IPS-18c (cell line): ENCODE data around the gene PSMA6.
"Not testable (repeated sequence)": the region's sequence is repeated elsewhere in the genome, so short reads cannot be mapped to it uniquely, and the experiment has no call there.

ENCODE experiments used
- H3K4me3 ChIP-seq: 2 replicates; pipeline ENCODE4 v1.7.0; 2013; ENCODE audit warnings: low read depth, mild to moderate bottlenecking, low read length, moderate library complexity; ENCODE audit not compliant: insufficient read depth
- H3K9me3 ChIP-seq: one replicate; pipeline ENCODE4 v1.6.1; 2013; ENCODE audit warnings: mild to moderate bottlenecking, low read length, moderate library complexity; ENCODE audit not compliant: control insufficient read depth, insufficient read depth

PSMA6 gene

DNA sequence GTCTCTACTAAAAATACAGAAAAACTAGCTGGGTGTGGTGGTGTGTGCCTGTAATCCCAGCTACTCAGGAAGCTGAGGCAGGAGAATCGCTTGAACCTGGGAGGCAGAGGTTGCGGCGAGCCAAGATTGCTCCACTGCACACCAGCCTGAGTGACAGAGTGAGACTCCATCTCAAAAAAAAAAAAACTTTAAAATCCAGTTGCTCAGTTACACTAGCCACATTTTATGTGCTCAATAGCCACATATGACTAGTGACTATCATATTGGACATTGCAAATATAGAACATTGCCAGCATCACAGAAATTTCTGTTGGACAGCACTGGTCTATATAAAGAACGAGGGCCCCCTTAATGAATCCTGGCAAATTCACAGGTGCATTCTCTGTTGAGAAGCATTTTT, 9.2 kb downstream of the PSMA6 start:
- H3K9me3 ChIP-seq, H3K4me3 ChIP-seq: not testable (repeated sequence)

DNA sequence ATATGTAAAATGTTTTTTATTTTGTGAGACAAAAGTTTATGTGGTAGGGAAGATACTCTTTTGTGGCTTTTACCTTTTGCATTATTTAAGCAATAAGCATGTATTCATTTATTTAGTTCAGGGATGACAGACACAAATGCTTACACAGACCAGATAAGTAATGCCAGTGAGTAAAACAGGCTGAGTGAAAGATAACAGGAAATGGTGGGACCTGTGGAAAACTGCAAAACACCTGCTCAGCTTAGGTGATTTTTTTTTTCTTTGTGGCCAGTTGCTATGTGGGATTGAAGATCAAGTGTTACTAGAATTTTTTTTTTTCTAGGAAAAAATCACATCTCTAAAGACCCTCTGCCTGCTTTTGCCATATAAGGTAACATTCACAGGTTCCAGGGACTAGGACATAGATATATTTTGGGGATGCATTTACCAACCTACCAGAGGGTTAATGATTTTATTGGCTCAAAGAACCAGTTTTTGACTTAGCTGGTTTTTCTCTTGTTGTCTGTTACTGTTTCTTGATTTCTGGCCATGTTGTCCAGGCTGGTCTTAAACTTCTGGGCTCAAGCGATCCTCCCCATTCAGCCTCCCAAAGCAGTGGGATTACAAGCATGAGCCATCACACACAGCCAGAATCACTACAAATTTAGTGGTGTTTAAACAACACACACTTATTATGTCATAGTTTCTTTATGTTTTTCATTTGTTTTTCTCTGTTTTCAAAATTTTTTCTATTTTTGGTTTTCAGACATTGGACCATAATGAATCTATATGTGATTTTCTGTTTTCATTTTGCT, 9.8 kb downstream of the PSMA6 start:
- no peaks in the 10 kb centered on the region for H3K9me3 ChIP-seq
- H3K4me3 ChIP-seq: no peak overlapping the region

DNA sequence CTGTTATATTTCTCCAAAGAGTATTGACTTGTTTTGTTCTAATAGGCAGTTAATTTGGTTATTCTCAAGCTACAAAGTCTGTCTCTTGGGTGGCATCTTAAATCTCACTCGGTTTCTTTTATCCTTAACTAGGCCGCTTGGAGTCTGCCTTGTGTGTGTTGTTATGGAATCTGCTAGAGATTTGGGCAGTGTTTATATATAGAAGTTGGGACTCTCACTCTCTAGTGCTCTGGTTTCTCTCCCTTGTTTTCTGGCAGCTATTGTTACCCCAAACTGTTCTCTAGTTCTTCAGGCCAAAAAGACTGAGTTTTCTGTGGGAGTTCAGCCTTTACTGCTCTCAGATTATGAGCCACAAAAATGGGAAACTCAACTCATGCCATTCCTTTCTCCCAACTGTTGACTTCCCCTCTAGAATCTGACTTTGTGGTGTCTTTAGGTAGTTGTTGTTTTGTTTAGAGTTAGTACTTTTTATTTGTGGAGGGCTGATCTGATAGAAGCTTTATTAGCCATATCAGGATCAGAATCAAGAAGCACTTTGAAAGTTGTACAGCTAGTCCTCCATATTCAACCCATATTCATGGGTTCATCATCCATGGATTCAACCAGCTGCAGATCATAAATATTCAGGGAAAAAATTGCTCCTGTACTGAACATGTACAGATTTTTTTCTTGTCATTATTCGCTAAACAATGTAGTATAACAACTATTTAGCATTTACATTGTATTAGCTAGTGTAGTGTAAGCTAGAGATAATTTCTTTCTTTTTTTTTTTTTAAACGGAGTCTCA, 11.2 kb downstream of the PSMA6 start:
- Histone ChIP-seq H3K9me3 (no peaks in the 10 kb centered on the region), H3K4me3 (no peak overlapping the region)

DNA sequence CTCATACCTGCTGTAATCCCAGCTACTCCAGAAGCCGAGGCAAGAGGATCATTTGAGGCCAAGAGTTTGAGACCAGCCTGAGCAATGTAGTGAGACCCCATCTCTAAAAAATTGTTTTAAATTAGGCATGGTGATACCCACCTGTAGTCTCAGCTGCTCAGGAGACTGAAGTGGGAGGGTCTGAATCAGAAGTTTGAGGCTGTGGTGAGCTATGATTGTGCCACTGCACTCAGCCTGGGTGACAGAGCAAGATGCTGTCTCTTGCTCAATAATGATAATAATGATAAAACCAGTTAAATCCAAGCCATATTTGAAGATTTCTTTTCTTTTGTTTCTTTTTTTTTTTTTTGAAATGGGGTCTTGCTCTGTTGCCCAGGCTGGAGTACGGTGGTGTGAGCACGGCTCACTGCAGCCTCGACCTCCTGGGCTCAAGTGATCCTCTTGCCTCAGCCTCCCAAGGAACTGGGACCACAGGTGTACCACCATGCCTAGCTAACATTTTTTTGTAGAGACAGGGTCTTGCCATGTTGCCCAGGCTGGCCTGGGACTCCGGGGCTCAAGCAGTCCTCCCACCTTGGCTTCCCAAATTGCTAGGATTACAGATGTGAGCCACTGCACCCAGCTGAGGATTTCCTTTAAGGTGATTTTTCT, 12.8 kb downstream of the PSMA6 start:
- H3K9me3 ChIP-seq: no peaks in the 10 kb centered on the region
- H3K4me3 ChIP-seq: no peak overlapping the region

DNA sequence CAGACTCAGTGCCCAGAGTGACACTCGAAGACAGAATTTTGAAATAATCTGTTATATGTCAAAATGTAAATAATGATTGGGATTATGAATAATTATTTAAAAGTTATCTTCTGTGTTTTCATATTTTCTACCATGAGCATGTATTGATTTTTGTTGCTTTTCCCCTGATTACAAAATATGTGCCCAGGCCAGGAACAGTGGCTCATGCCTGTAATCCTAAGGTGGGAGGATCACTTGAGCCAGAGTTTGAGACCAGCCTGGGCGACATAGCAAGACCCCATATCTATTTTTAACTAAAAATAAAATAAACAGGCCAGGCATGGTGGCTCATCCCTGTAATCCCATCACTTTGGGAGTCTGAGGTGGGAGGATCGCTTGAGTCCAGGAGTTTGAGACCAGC, 13.5 kb downstream of the PSMA6 start:
- Histone ChIP-seq H3K4me3 (no peak overlapping the region), H3K9me3 (no peaks in the 10 kb centered on the region)

DNA sequence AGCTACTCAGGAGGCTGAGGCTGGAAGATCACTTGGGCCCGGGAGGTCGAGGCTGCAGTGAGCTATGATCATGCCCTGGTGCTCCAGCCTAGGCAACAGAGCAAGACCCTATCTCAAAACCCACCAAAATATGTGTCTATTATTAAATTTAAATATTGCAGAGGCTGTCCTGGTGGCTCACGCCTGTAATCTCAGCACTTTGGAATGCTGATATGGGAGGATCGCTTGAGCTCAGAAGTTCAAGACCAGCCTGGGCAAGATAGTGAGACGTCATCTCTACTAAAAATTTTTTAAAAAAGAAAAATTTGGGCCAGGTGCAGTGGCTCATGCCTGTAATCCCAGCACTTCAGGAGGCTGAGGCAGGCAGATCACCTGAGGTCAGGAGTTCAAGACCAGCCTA, 13.9 kb downstream of the PSMA6 start:
- H3K9me3 ChIP-seq: no peaks in the 10 kb centered on the region

DNA sequence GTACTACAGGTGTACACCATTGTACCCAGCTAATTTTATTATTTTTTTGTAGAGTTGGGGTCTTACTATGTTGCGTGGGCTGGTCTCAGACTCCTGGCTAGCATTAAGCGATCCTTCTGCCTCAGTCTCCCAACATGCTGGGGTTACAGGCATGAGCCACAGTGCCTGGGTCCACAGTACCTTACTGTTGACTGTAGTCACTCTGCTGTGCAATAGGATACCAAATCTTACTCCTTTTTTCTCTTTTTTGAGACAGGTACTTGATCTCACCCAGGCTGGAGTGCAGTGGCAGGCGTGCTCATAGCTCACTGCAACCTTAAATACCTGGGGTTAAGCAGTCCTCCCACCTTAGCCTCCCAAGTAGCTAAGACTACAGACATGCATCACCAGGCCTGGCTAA, 25.6 kb downstream of the PSMA6 start:
- no peak overlapping the region for H3K4me3 ChIP-seq
- H3K9me3 ChIP-seq: no peaks in the 10 kb centered on the region

More for the DNA sequence above, 13.9 kb downstream of the PSMA6 start:
- H3K4me3 ChIP-seq: no peak overlapping the region

DNA sequence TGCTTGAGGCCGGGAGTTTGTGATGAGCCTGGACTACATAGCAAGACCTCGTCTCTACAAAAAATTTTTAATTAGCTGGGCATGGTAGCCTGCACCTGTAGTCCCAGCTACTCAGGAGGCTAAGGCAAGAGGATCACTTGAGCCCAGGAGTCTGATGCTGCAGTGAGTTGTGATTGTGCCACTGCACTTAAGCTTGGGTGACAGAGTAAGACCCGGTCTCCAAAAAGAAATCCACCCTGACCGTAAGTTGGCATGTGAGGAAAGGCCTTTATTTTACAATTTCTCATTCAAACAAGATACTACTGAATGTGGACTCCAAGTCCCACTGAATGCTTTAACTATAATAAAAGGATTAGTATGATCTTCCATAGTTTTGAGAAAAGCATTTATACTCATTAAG, 27.3 kb downstream of the PSMA6 start:
- Histone ChIP-seq H3K9me3 (no peaks in the 10 kb centered on the region), H3K4me3 (no peak overlapping the region)

DNA sequence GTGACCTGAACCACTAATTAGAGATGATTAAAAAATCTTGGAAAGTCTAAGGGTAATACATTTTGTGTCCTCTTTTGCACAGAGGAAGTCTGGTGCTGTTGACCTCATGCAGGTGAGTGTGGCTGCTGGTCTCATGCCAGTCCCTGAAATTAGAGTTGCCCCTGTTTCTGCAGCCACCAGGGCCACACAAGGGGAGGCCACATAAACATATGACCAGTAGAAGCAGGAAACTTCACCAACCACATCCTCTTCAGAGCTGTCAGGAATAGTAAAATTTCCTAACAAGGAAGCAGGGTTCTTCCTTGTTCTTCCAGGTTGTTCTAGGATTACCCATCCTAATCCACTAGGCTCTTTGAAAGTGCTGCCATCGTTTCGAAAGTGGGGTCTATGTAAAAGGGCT, 28.3 kb downstream of the PSMA6 start:
- H3K4me3 ChIP-seq: no peak overlapping the region
- H3K9me3 ChIP-seq: no peaks in the 10 kb centered on the region

DNA sequence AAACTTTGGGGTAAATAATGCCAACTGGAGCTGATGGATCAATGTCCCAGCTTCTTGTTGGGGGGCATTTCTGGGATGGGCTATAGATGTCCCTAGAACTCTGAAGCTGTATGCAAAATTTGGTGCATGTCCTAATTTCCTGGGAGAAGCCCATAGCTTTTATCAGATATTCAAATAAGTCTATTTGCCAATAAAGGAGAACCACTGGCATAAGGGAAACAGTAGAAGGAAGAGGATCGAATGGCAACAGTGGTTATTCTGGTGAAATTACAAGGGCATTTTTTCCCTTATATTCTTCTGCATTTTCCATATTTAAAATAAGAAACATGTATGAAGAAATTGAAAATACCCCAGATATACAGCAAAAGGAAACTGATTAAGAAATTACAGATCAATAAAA, 34.2 kb downstream of the PSMA6 start:
- Histone ChIP-seq H3K9me3 (no peaks in the 10 kb centered on the region), H3K4me3 (no peak overlapping the region)

DNA sequence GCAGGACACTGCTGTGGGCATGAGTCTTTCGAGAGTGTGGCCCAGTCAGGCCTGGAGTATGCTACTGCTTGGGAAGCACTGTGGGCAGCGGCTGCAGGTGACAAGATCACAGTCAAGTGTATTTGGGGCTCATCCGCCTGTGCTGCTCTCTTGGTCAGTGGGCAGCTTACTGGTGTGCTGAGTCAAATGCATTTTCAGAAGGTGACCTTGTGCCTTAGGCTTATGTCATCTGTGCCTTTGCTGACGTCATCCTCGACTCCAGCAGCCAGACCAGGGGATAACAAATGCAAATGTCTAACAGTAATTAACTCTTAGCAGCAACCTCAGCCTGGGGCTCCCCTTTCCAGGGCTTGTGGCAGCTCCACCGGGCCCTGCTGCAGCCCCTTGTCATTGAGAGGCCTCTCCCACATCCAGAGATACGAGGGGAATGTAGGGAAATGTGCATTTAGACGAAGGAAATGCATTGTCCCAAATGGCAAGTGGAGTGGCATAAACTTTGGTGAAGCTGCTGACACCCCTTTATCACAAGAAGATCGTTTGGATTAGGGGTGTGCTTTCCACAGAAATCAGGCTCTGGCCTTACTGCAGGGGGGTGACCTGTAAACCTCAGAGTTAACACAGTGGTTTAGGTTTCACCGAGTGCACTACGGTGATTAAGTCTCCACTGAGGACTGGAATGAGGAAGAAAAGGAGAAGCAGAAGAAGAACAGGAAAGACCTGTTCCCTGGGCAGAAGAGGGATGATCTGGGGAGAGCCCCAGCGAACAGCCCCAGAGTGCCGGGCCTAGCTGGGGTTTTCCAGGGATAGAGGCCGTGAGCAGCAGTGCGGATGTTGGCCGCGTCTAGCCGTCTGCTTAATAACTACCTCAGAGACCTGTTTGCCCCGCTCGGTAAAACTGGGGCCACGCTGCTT, 39.7 kb downstream of the PSMA6 start:
- H3K4me3 ChIP-seq: no peak overlapping the region
- no peaks in the 10 kb centered on the region for H3K9me3 ChIP-seq

DNA sequence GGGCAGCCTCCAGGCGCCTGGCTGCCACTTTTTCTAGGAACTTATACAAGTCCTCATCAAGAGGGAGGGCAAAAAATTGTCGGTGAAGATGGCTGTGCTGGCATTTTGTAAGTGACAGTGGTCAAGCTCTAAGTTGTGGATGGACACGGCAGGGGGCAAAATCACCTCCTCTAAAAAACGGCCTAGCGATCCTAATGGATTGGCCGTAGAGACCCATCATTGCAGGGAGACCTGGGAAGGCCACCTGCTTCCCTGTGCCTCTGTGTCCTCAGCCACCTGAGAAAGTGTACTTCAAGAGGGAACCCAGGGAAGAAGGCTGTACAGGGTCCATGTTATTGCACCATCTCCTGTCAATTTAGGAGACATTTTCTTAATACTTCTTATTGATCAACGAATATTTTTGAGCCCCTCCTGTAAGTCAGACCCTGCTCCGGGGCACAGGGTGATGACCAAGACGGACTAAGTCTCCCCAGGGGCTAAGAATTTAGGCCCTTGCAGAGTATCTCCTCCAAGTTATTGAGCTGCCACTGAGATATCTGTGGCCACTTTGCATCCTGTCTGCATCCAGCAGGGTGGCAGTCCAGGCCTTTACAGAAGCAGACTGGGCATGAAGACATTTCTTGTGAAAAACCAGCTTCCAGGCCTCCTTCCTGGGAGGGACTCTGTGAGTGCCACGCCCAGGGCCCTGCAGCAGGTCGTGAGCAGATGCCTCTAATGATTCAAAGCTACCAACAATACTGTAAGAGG, 40.5 kb downstream of the PSMA6 start:
- H3K4me3 ChIP-seq: no peak overlapping the region
- H3K9me3 ChIP-seq: no peaks in the 10 kb centered on the region

DNA sequence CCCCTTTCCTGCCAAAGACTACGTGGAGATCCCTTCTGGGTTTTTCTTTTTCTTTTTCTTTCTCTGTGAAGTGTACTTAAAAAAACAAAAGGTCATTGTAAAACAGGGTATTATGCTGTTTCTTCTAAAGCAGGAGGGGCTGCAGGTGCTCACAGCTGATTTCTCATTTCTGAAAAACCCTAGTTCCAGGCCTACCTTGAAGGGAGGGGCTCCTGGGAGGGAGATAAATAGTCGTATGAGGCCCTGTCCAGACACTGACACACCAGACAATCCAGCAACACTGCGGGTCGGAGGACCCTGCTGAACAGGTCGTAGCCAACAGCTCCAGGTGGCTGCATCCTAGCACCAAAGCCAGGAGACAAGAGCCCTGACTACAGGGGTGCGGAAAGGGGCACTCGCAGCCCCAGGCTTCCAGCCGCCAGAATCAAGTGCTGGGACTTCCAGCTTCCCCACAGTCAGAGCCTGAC, 41.1 kb downstream of the PSMA6 start:
- H3K4me3 ChIP-seq: no peak overlapping the region
- H3K9me3 ChIP-seq: peaks cover 2% of the 10 kb centered on the region

DNA sequence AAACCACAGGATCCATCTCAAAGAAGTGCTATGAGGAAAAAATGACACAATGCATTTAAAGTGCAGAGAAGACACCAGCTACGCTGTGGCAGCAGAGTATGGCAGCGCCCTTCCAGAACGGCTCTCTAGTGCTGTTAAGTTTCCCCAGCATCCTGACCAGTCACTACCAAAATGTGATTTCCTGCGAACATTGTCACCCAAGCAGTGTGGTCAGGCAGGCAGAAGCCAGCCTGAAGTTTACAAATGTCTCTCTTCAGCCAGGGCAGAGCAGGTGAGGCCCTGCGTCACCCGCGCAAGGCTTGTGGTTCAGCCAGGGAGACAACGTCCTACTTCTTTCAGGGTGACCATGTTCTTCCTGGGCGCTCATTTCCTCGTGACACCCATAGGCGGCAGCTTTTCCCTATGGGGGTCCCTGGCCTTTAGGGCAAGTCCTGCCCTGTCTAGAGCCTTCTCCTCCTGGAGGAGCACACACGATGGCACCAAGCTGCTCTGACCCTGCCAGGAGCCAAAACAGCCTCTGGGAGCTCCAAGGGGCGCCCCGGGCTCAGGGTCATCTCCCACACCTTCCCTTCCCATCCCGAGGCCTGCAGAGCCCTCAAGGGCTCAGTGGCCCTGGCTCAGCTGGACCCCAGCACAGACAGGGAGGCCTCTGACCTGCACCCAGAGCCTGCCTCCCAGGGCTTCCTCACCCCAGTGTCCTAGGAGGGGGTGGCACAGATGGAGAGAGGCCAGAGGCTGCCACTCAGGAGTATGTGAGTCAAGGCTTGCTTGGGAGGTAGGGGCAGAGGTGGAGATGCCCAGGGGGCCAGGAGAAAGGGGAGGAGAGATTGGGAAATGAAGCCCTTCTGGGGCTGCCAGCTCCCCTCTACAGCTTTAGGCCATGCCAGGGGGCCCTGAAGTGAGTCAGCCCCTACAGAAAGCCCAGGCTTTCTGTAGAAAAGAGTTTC, 41.9 kb downstream of the PSMA6 start:
- Histone ChIP-seq H3K4me3 (no peak overlapping the region), H3K9me3 (peaks cover 2% of the 10 kb centered on the region)

DNA sequence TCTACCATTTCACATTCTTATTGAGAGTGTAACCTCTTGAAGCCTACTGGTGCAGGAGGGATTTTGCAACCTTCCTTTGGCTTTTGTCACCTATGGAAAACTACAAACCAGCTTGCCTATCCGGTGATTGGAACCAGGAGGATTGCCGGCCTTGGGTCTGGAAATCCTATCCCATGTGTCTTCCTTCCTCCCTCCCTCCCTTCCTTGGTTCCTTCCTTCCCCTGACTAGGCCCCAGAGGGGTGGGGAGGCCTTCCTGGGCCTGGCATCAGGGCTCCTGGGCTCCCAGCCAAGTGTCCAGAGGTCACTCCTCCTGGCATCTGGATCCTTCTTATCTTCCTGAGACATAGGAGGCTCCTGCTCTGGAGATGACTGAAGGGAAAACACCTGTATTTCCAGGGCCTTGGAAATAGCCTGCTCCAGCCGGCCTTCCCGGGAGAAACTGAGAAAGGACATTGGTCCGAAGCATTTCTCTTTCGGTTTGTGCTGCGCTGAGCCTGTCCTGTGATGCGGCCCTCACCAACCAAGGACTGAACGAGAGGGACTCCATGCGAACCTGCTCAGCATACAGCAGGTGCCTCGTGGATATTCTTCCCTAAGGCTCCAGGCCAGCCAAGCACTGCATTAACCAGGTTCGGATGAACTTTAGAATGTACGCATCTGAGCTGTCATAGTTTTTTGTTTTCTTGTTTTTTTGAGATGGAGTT, 43.4 kb downstream of the PSMA6 start:
- peaks cover 2% of the 10 kb centered on the region for H3K9me3 ChIP-seq
- no peak overlapping the region for H3K4me3 ChIP-seq
